Natural killer cell (primary cell): ENCODE results near the gene SYCP2. TPM values are rescaled to one million over a fixed set of nuclear protein-coding genes. Genes with fewer than 3 reads are reported as not detected.

Source experiments
- ATAC-seq, 3 donors: fragments of 150-1000 bp in 2 of 3; fragments of 200-7000 bp in 1 of 3; cut with Tn5 transposase; 1 replicate in 1 of 3; 2 replicates in 2 of 3; pipeline ENCODE4 v1.10.0; 2021; ENCODE audit warnings: mild to moderate bottlenecking in 2 of 3, moderate library complexity in 2 of 3
- DNase-seq, 2 donors: peaks; one replicate each; pipeline versions ENCODE4 v3.0.0 to v3.0.0-alpha.2; 2013 to 2021; ENCODE audit warnings: mixed read lengths in 1 of 2
- H3K27ac ChIP-seq: one replicate; pipeline ENCODE4 v1.5.1; 2013; ENCODE audit warnings: mild to moderate bottlenecking, low read length
- H3K27me3 ChIP-seq: one replicate; pipeline ENCODE4 v1.6.1; 2013; ENCODE audit warnings: low read length; ENCODE audit not compliant: control insufficient read depth, insufficient read depth
- H3K36me3 ChIP-seq: one replicate; pipeline ENCODE4 v1.6.1; 2013; ENCODE audit warnings: low read length; ENCODE audit not compliant: control insufficient read depth, insufficient read depth
- H3K4me1 ChIP-seq: one replicate; pipeline ENCODE4 v1.6.1; 2013; ENCODE audit warnings: low read length; ENCODE audit not compliant: control insufficient read depth, insufficient read depth
- H3K4me3 ChIP-seq: one replicate; pipeline ENCODE4 v1.5.1; 2013; ENCODE audit warnings: low read length
- H3K9me3 ChIP-seq: one replicate; pipeline ENCODE4 v1.6.1; 2013; ENCODE audit warnings: low read length; ENCODE audit not compliant: control insufficient read depth, insufficient read depth
- H3K27ac Mint-ChIP-seq, 2 donors: one replicate each; pipeline ENCODE4 v1.8.0; 2022; ENCODE audit warnings: mild to moderate bottlenecking in 2 of 2, mixed read lengths in 2 of 2, moderate library complexity in 1 of 2
- H3K27me3 Mint-ChIP-seq, 2 donors: one replicate each; pipeline ENCODE4 v1.8.0; 2022; ENCODE audit warnings: low read depth in 2 of 2, mixed read lengths in 2 of 2
- H3K36me3 Mint-ChIP-seq: one replicate; pipeline ENCODE4 v1.8.0; 2022; ENCODE audit warnings: mixed read lengths
- H3K4me1 Mint-ChIP-seq, 2 donors: one replicate each; pipeline ENCODE4 v1.8.0; 2022; ENCODE audit warnings: mixed read lengths in 2 of 2
- H3K4me3 Mint-ChIP-seq: one replicate; pipeline ENCODE4 v1.8.0; 2022; ENCODE audit warnings: mild to moderate bottlenecking, moderate library complexity, mixed read lengths
- H3K9me3 Mint-ChIP-seq, 2 donors: one replicate each; pipeline ENCODE4 v1.8.0; 2022; ENCODE audit warnings: mixed read lengths in 2 of 2
- WGBS: methylation state at CpG from one replicate; pipeline ENCODE4 v1.1.7; 2013; ENCODE audit warnings: missing lambda C conversion rate; ENCODE audit not compliant: insufficient coverage; 5-methylcytosine and 5-hydroxymethylcytosine counted together
- intact Hi-C: fragments of 100-400 bp; cut with micrococcal nuclease; formaldehyde crosslinking; loops from one replicate; pipeline ENCODE4 v1.14.2; 2022
- total RNA-seq, 4 donors: library from RNA; stranded (reverse); fragments of 120-200 nt in 1 of 4; gene quantifications; one replicate each; pipeline versions ENCODE4 v1.2.3 to v1.2.4, GENCODE V29; 2013 to 2022
- TF ChIP-seq, protein P1 (sequence below): fragments of 200-600 bp; IDR thresholded peaks from one replicate; pipeline ENCODE4 v1.8.0; 2022; ENCODE audit warnings: antibody characterized with exemption

Gene SYCP2
- total RNA-seq, 3 donors from 2014 or later (not counting 1 experiment from before 2014, with no cell fraction given) = 5.9 to 8.6 (median 7.0) TPM

DNA sequence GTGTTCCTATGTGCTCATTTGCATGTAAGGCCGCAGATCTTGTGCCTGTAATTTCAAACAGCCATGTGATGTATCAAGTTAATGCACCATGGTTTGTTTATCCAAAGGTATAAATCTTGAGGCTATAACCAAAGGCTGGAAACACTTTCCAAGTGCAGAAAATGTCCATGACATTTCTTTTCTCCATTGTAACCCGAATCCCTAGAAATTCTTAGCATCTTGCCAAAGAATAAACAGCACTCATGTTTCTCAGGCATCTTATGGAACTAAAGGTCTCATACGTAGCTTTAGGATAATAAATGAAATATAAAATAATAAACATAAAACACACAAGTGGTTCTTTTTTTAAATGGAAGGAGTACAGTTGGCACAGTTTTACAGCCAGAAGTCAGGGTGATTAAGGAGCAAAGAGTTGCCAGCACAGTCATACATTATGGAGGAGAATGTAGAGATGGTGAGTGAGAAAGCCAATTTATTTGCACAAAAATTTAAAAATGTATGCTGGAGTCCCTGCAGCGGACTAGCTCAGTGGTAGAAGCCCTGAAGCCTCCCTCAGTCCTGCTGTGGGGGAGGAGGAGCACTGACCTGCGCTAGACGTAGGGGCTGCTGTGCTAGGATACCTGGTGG, 42.8 kb upstream of the SYCP2 start:
- no peak for ATAC-seq
- intact Hi-C loops = no loop called here
- TF ChIP-seq, protein P1, sequence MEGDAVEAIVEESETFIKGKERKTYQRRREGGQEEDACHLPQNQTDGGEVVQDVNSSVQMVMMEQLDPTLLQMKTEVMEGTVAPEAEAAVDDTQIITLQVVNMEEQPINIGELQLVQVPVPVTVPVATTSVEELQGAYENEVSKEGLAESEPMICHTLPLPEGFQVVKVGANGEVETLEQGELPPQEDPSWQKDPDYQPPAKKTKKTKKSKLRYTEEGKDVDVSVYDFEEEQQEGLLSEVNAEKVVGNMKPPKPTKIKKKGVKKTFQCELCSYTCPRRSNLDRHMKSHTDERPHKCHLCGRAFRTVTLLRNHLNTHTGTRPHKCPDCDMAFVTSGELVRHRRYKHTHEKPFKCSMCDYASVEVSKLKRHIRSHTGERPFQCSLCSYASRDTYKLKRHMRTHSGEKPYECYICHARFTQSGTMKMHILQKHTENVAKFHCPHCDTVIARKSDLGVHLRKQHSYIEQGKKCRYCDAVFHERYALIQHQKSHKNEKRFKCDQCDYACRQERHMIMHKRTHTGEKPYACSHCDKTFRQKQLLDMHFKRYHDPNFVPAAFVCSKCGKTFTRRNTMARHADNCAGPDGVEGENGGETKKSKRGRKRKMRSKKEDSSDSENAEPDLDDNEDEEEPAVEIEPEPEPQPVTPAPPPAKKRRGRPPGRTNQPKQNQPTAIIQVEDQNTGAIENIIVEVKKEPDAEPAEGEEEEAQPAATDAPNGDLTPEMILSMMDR = no peak
- Mint-ChIP-seq H3K4me1 (no peaks in the 10 kb centered on the region), H3K9me3 (no peaks in the 10 kb centered on the region), H3K27ac (no peak overlapping the region), H3K4me3 (no peak overlapping the region), H3K27me3 (no peaks in the 10 kb centered on the region), H3K36me3 (peaks cover 7% of the 10 kb centered on the region)
- 90% methylated on average over 5 of the region's 6 CpGs for WGBS
- Histone ChIP-seq H3K27me3 (no peaks in the 10 kb centered on the region), H3K36me3 (no peaks in the 10 kb centered on the region), H3K4me3 (no peak overlapping the region), H3K4me1 (no peaks in the 10 kb centered on the region), H3K9me3 (no peaks in the 10 kb centered on the region), H3K27ac (no peak overlapping the region)
- DNase-seq = no peak

- peaks cover 7% of the 10 kb centered on the region for H3K36me3 Mint-ChIP-seq
- Histone ChIP-seq H3K27me3 (no peaks in the 10 kb centered on the region), H3K4me1 (no peaks in the 10 kb centered on the region), H3K36me3 (no peaks in the 10 kb centered on the region), H3K4me3 (no peak overlapping the region), H3K9me3 (no peaks in the 10 kb centered on the region), H3K27ac (no peak overlapping the region)
- intact Hi-C loops = no loop called here
- 92% methylated on average over 11 of the region's 12 CpGs for WGBS
- H3K9me3 Mint-ChIP-seq = no peaks in the 10 kb centered on the region
- ATAC-seq (no peak), DNase-seq (no peak)
- no peaks in the 10 kb centered on the region for H3K27me3 Mint-ChIP-seq
- TF ChIP-seq, protein P1 = no peak
- H3K4me3 Mint-ChIP-seq = no peak overlapping the region
- no peak overlapping the region for H3K27ac Mint-ChIP-seq
- H3K4me1 Mint-ChIP-seq = no peaks in the 10 kb centered on the region
Measured at GRCh38 chr20:59972037-59972801, 38.8 kb upstream of the SYCP2 start.

DNA sequence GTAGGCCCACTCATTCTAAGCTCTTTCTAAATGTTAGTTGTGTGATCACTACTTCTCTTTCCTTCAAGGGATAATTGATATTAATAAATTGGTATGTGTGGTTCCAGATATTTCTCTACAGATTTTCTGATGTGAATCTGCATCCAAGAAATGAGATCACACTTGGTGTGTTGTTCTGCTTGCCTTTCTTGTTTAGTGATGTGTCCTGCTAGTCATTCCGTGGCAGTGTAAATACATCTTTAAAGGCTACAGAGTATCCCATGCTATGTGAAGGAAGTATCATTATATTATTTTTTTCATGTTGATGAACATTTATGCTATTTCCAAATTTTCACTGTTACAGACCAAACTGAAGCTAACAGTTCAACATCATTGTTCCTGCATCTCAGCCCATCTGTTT, 38.0 kb upstream of the SYCP2 start:
- DNase-seq (no peak), ATAC-seq (no peak)
- WGBS = no CpG with 5 or more reads among the region's 1 CpG
- H3K4me1 ChIP-seq = no peaks in the 10 kb centered on the region
- no peaks in the 10 kb centered on the region for H3K27me3 ChIP-seq
- intact Hi-C loops = no loop called here
- no peaks in the 10 kb centered on the region for H3K9me3 Mint-ChIP-seq
- TF ChIP-seq, protein P1 = no peak
- H3K4me1 Mint-ChIP-seq = no peaks in the 10 kb centered on the region
- no peak overlapping the region for H3K4me3 Mint-ChIP-seq
- H3K9me3 ChIP-seq = no peaks in the 10 kb centered on the region
- H3K27me3 Mint-ChIP-seq = no peaks in the 10 kb centered on the region
- H3K36me3 ChIP-seq = no peaks in the 10 kb centered on the region
- no peak overlapping the region for H3K27ac Mint-ChIP-seq
- no peak overlapping the region for H3K4me3 ChIP-seq
- H3K27ac ChIP-seq = no peak overlapping the region
- peaks cover 7% of the 10 kb centered on the region for H3K36me3 Mint-ChIP-seq
